Activated T-helper 1 cell treated with anti-CD3 and anti-CD28 coated beads, Interleukin-12 subunit alpha, Interleukin-12 subunit beta, Interleukin-2, Interleukin-4 antibody, amounts not matched to agents 30 ng/mL and 10 ng/mL and 1 ng/mL, durations not matched to agents 14 hours and 24 hours and 36 hours (primary cell): ENCODE results near the gene TYW1B. TPM values are rescaled to one million over a fixed set of nuclear protein-coding genes. Genes with fewer than 3 reads are reported as not detected.
"Not testable (repeated sequence)": the region's sequence is repeated elsewhere in the genome, so short reads cannot be mapped to it uniquely, and the experiment has no call there.

Experiments used
- DNase-seq: peaks from one replicate; pipeline ENCODE4 v3.0.0; 2021; ENCODE audit warnings: low spot score
- H3K27ac Mint-ChIP-seq: one replicate; pipeline ENCODE4 v1.8.0; 2021; ENCODE audit warnings: mild to moderate bottlenecking, mixed read lengths
- H3K27me3 Mint-ChIP-seq: one replicate; pipeline ENCODE4 v1.8.0; 2022; ENCODE audit warnings: mild to moderate bottlenecking, moderate library complexity, mixed read lengths; ENCODE audit not compliant: insufficient read depth
- H3K36me3 Mint-ChIP-seq: one replicate; pipeline ENCODE4 v1.8.0; 2021; ENCODE audit warnings: low read depth, mixed read lengths
- H3K4me1 Mint-ChIP-seq: one replicate; pipeline ENCODE4 v1.8.0; 2021; ENCODE audit warnings: low read depth, mixed read lengths
- H3K4me3 Mint-ChIP-seq: one replicate; pipeline ENCODE4 v1.8.0; 2021; ENCODE audit warnings: mild to moderate bottlenecking, moderate library complexity, mixed read lengths
- H3K9me3 Mint-ChIP-seq: one replicate; pipeline ENCODE4 v1.8.0; 2021; ENCODE audit warnings: mixed read lengths
- intact Hi-C: fragments of 100-400 bp; cut with micrococcal nuclease; formaldehyde crosslinking; loops from one replicate; pipeline ENCODE4 v1.15.1; 2024
- total RNA-seq: library from RNA; stranded (reverse); gene quantifications from 2 replicates; pipeline ENCODE4 v1.2.3, GENCODE V29; 2022

The TYW1B gene
- total RNA-seq, 1 donor from 2014 or later, result 3.3 TPM

- H3K9me3 Mint-ChIP-seq, H3K27me3 Mint-ChIP-seq, DNase-seq, H3K27ac Mint-ChIP-seq, H3K4me3 Mint-ChIP-seq, intact Hi-C loops, H3K36me3 Mint-ChIP-seq, H3K4me1 Mint-ChIP-seq: not testable (repeated sequence)
These were observed 130.9 kb downstream of the TYW1B start for GRCh38 chr7:72697066-72697465.

DNA sequence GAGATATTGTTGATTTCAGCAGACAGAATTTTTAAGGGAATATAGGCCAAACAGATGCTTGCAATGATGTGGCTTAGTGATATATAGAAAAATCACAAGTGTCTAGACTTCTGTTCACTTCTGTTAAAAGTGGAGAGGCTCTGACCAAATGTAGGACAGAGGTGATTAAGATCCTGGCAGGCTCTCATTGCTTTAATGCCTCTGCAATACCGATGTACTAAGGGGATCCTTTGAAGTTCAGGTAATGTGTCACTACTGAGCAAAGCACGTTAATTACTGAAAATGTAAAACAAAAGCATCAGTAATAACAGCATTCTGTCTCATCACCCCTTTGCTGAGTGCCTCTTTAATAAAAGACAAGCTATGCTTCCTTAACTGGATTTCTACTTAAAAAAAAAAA is 131.4 kb downstream of the TYW1B start:
- H3K27ac Mint-ChIP-seq, H3K4me3 Mint-ChIP-seq, DNase-seq, intact Hi-C loops, H3K27me3 Mint-ChIP-seq, H3K4me1 Mint-ChIP-seq, H3K9me3 Mint-ChIP-seq, H3K36me3 Mint-ChIP-seq: not testable (repeated sequence)

GRCh38 chr7:72695482-72695881 is 132.5 kb downstream of the TYW1B start:
- H3K27ac Mint-ChIP-seq, H3K9me3 Mint-ChIP-seq, intact Hi-C loops, DNase-seq, H3K4me3 Mint-ChIP-seq, H3K36me3 Mint-ChIP-seq, H3K27me3 Mint-ChIP-seq, H3K4me1 Mint-ChIP-seq: not testable (repeated sequence)

- H3K9me3 Mint-ChIP-seq, H3K4me1 Mint-ChIP-seq, DNase-seq, H3K4me3 Mint-ChIP-seq, intact Hi-C loops, H3K36me3 Mint-ChIP-seq, H3K27me3 Mint-ChIP-seq, H3K27ac Mint-ChIP-seq: not testable (repeated sequence)
These were observed 136.6 kb downstream of the TYW1B start for GRCh38 chr7:72691442-72691841.

GRCh38 chr7:72690177-72690576 is 137.8 kb downstream of the TYW1B start:
- H3K36me3 Mint-ChIP-seq, H3K4me3 Mint-ChIP-seq, H3K27ac Mint-ChIP-seq, H3K9me3 Mint-ChIP-seq, DNase-seq, intact Hi-C loops, H3K4me1 Mint-ChIP-seq, H3K27me3 Mint-ChIP-seq: not testable (repeated sequence)

GRCh38 chr7:72689344-72689743 is 138.7 kb downstream of the TYW1B start:
- H3K27me3 Mint-ChIP-seq, H3K27ac Mint-ChIP-seq, H3K4me3 Mint-ChIP-seq, H3K4me1 Mint-ChIP-seq, H3K36me3 Mint-ChIP-seq, intact Hi-C loops, DNase-seq, H3K9me3 Mint-ChIP-seq: not testable (repeated sequence)

DNA sequence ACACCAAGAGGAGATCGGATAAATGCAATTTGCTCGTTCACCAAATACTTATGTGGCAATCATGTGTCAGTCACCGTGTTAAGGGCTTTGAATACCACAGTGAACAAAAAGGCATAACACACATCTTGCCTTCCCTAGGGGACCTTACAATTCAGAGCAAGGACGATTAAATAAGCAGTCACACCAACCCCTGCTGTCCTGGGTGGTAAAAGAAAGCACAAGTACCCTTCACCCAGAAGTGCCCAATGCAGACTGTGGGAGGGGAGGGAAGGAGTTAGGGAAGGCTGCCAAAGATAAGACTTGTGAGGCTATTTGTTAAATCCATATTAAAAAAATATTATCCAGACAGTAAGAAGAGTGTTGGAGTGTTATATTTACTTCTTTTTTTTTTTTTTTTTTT is 146.8 kb downstream of the TYW1B start:
- H3K4me3 Mint-ChIP-seq, H3K27ac Mint-ChIP-seq, H3K27me3 Mint-ChIP-seq, H3K9me3 Mint-ChIP-seq, DNase-seq, H3K36me3 Mint-ChIP-seq, intact Hi-C loops: not testable (repeated sequence)
- H3K4me1 Mint-ChIP-seq, result peaks cover 18% of the 10 kb centered on the region

- DNase-seq, intact Hi-C loops, H3K4me3 Mint-ChIP-seq, H3K27me3 Mint-ChIP-seq, H3K9me3 Mint-ChIP-seq, H3K27ac Mint-ChIP-seq, H3K36me3 Mint-ChIP-seq, H3K4me1 Mint-ChIP-seq: not testable (repeated sequence)
These were observed 151.1 kb downstream of the TYW1B start for GRCh38 chr7:72676880-72677279.

GRCh38 chr7:72676086-72676690 is 151.8 kb downstream of the TYW1B start:
- H3K9me3 Mint-ChIP-seq, H3K27me3 Mint-ChIP-seq, H3K27ac Mint-ChIP-seq, DNase-seq, H3K4me1 Mint-ChIP-seq, intact Hi-C loops, H3K36me3 Mint-ChIP-seq, H3K4me3 Mint-ChIP-seq: not testable (repeated sequence)

DNA sequence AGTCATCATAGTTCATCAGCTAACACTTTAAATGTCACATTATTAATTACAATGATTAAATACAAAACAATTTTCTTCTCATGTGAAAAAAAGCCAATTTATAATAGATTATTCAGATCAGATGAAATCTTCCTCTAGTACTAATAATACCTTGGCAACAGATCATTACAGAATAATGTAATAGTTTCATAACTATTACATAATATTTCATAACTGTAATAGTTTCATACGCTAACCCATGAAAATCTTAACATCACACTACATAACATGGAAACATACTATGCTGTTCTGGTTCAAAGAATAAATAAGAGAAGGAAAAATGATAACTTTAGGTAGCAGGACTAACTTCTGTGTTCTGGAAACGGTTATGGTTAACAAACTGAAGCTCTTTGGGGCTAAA is 152.3 kb downstream of the TYW1B start:
- DNase-seq, H3K4me1 Mint-ChIP-seq, intact Hi-C loops, H3K4me3 Mint-ChIP-seq, H3K36me3 Mint-ChIP-seq, H3K9me3 Mint-ChIP-seq, H3K27me3 Mint-ChIP-seq, H3K27ac Mint-ChIP-seq: not testable (repeated sequence)

DNA sequence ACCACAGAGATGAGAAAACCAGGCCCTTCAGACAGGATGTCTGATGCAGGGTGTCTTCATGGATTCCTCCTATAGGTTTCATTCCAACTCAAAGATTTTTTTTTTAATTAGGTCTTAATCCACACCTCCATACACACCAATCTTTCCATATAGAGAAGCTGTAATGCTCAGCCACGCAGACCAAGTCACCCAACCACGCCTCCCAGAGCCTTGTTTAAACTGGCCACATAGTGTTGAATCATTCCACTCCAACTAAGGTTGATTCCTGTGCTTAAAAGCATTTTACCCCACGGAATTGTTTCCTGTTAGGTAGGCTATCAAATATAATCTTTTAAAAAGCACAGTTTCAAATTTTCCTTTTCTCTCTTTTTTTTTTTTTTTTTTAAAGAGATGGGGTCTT is 153.6 kb downstream of the TYW1B start:
- no peak overlapping the region for H3K4me3 Mint-ChIP-seq
- no peaks in the 10 kb centered on the region for H3K9me3 Mint-ChIP-seq
- no peak overlapping the region for H3K27ac Mint-ChIP-seq
- H3K36me3 Mint-ChIP-seq, result no peaks in the 10 kb centered on the region
- no peaks in the 10 kb centered on the region for H3K4me1 Mint-ChIP-seq
- intact Hi-C loops, result no loop called here
- no peaks in the 10 kb centered on the region for H3K27me3 Mint-ChIP-seq
- no peak for DNase-seq

DNA sequence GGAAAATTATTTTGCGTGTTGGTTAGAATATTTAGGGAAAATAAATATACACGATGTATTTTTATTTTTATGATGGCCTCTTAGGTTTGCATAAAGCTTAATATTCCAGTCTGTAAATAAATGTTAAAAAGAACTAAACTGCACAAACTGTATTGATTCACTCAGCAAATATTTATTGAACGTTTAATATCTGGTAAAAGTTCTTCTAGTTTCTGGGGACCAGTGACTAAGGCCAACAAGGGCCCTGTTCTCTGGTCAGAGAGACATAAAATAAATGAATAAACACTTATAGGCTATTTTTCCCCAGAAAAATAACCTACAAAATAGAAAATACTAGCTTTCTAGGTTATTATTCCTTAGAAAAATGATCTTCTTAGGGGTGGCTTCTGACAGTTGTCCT is 157.2 kb downstream of the TYW1B start:
- H3K4me1 Mint-ChIP-seq, H3K9me3 Mint-ChIP-seq, H3K27ac Mint-ChIP-seq, H3K4me3 Mint-ChIP-seq, DNase-seq, H3K36me3 Mint-ChIP-seq, H3K27me3 Mint-ChIP-seq, intact Hi-C loops: not testable (repeated sequence)

GRCh38 chr7:72668435-72668834 is 159.6 kb downstream of the TYW1B start:
- intact Hi-C loops, DNase-seq, H3K4me3 Mint-ChIP-seq, H3K9me3 Mint-ChIP-seq, H3K4me1 Mint-ChIP-seq, H3K36me3 Mint-ChIP-seq, H3K27ac Mint-ChIP-seq, H3K27me3 Mint-ChIP-seq: not testable (repeated sequence)

DNA sequence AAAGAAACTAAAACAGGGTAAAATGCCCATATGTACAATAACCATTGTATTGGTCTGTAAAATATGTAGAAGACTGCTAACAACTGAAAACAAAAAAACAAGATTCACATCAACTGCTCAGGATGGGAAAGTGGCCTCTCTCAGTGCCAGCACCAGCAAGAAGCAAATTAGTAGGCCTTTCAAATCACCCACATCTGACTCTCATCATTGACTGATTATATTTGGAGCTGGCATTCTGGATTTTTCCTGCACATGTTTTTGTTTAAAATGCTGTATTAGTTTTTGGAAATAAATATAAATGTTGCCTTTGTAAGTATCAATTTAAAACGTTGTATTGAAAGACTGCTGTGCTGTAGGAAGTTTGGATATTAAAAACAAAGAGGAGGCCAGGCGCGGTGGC is 161.0 kb downstream of the TYW1B start:
- H3K27me3 Mint-ChIP-seq, intact Hi-C loops, H3K36me3 Mint-ChIP-seq, H3K4me1 Mint-ChIP-seq, DNase-seq, H3K4me3 Mint-ChIP-seq, H3K27ac Mint-ChIP-seq, H3K9me3 Mint-ChIP-seq: not testable (repeated sequence)
